PC-3 (cell line): ENCODE results near the gene LANCL2. TPM values are rescaled to one million over a fixed set of nuclear protein-coding genes. Genes with fewer than 3 reads are reported as not detected.

Experiments
- ATAC-seq: fragments of 200-7000 bp; cut with Tn5 transposase; 2 replicates; pipeline ENCODE4 v1.9.1; 2020; ENCODE audit warnings: mild to moderate bottlenecking, moderate library complexity
- BruUV-seq: library from RNA; stranded (reverse); fragments of 400-500 nt; replicated peaks from 2 replicates; lab custom pipeline; 2021; lab: Mats Ljungman, UMichigan
- CTCF ChIA-PET: fragments of 300-600 bp; sonication (Branson Sonifier 250); formaldehyde crosslinking; loops from one replicate; lab custom pipeline; 2022; ENCODE audit warnings: antibody characterized with exemption; lab: Charles Lee
- POLR2A ChIA-PET: fragments of 300-600 bp; sonication (Branson Sonifier 250); formaldehyde crosslinking; loops from one replicate; lab custom pipeline; 2022; ENCODE audit warnings: antibody characterized with exemption; ENCODE audit not compliant: unreplicated experiment; lab: Charles Lee
- DNase-seq: peaks from one replicate; pipeline ENCODE4 v3.0.0-alpha.2; 2015
- H2AFZ ChIP-seq: fragments of 300-600 bp; sonication (generic); 2 replicates; pipeline ENCODE4 v1.6.0; 2016; ENCODE audit warnings: antibody characterized with exemption, low read length
- H3F3A ChIP-seq: fragments of 300-600 bp; sonication (generic); one replicate; pipeline ENCODE4 v1.6.0; 2017; ENCODE audit warnings: antibody characterized with exemption, low read length, control low read depth, mild to moderate bottlenecking; ENCODE audit not compliant: unreplicated experiment
- H3K27ac ChIP-seq: fragments of 300-600 bp; sonication (generic); 2 replicates; pipeline ENCODE4 v1.5.1; 2016; ENCODE audit warnings: mild to moderate bottlenecking, low read length
- H3K27me3 ChIP-seq: fragments of 300-600 bp; sonication (generic); 2 replicates; pipeline ENCODE4 v1.6.1; 2016; ENCODE audit warnings: low read length, mixed read lengths
- H3K36me3 ChIP-seq: fragments of 300-600 bp; sonication (generic); 2 replicates; pipeline ENCODE4 v1.6.1; 2016; ENCODE audit warnings: low read depth, mixed run types, low read length, mixed read lengths
- H3K4me1 ChIP-seq: fragments of 300-600 bp; sonication (generic); 2 replicates; pipeline ENCODE4 v1.5.1; 2016; ENCODE audit warnings: low read length; ENCODE audit not compliant: insufficient read depth
- H3K4me2 ChIP-seq: fragments of 300-600 bp; sonication (generic); 2 replicates; pipeline ENCODE4 v1.6.0; 2016; ENCODE audit warnings: low read length
- H3K4me3 ChIP-seq: fragments of 300-600 bp; sonication (generic); 2 replicates; pipeline ENCODE4 v1.5.1; 2016; ENCODE audit warnings: mild to moderate bottlenecking, low read length, mixed read lengths
- H3K79me2 ChIP-seq: fragments of 300-600 bp; sonication (generic); 2 replicates; pipeline ENCODE4 v1.6.1; 2017; ENCODE audit warnings: low read length, mixed read lengths
- H3K9ac ChIP-seq: fragments of 300-600 bp; sonication (generic); 2 replicates; pipeline ENCODE4 v1.6.0; 2016; ENCODE audit warnings: mild to moderate bottlenecking, low read length
- H3K9me2 ChIP-seq: fragments of 300-600 bp; sonication (generic); replicated peaks from 2 replicates; pipeline ENCODE4 v1.6.1; 2016; ENCODE audit warnings: mixed run types, low read length, mixed read lengths
- H3K9me3 ChIP-seq: fragments of 300-600 bp; sonication (generic); 2 replicates; pipeline ENCODE4 v1.6.1; 2016; ENCODE audit warnings: low read length, mixed read lengths
- H4K20me1 ChIP-seq: fragments of 300-600 bp; sonication (generic); 2 replicates; pipeline ENCODE4 v1.6.1; 2016; ENCODE audit warnings: low read length, mixed read lengths
- CTCF ChIP-seq: fragments of 300-600 bp; sonication (generic); conservative IDR thresholded peaks from 2 replicates; pipeline ENCODE4 v1.5.1; 2017; ENCODE audit warnings: antibody characterized with exemption, low read depth, mild to moderate bottlenecking, low read length
- EZH2 ChIP-seq: fragments of 300-600 bp; sonication (generic); IDR thresholded peaks from one replicate; pipeline ENCODE4 v1.6.1; 2017; ENCODE audit warnings: antibody characterized with exemption, mild to moderate bottlenecking, low read length; ENCODE audit not compliant: unreplicated experiment
- EZH2phosphoT487 ChIP-seq: fragments of 300-600 bp; sonication (generic); IDR thresholded peaks from 2 replicates; pipeline ENCODE4 v1.6.1; 2018; ENCODE audit warnings: mild to moderate bottlenecking, antibody characterized with exemption, low read length, borderline replicate concordance
- intact Hi-C: fragments of 100-400 bp; cut with micrococcal nuclease; formaldehyde crosslinking; loops from 2 replicates; pipeline ENCODE4 v1.9.0; 2023
- total RNA-seq: library from RNA; depleted of rRNA; stranded (reverse); fragments of >200 nt; gene quantifications from 2 replicates; pipeline ENCODE4 v1.2.3, GENCODE V29; 2014

LANCL2 gene
- total RNA-seq, 1 experiment from 2014 or later, result 12.7 TPM

DNA sequence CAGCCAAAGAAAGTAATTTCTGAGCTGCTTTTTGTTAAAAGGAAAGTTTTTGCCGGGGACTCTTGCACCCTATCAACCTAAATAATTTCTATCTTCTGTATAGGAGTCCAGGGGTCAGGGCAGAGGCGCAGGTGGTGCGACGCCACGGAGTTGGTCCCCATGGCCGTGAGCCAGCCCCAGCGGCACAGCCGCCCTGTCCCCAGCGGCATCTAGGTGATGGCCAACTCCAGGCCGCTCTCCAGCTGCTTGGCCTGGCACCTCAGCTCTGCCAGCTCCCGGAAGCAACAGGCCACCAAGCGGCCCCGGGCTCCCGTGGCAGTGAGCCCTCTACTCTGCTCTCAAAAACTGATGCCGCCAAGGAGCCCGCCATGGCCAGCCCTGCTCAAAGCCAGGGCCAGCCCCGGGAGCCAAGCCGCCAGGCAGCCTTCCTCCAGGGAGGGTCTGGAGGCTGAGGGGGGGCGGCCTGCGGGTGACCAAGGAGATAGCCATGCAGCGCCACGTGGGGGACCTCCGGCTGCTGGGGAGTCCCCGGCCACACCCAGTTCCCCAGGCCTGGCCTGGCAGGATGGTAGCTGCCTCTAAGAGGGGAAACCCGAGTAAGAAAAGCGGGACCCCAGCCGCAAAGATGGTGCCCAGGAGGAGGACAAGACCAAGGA, 22.8 kb upstream of the LANCL2 start:
- BruUV-seq, result no TSS peak
- Histone ChIP-seq H3F3A (no peaks in the 10 kb centered on the region), H3K4me3 (no peak overlapping the region), H3K27ac (no peak overlapping the region), H4K20me1 (no peaks in the 10 kb centered on the region), H3K36me3 (no peaks in the 10 kb centered on the region), H3K9me3 (no peaks in the 10 kb centered on the region), H3K9ac (no peak overlapping the region), H3K9me2 (no peaks in the 10 kb centered on the region), H3K27me3 (no peaks in the 10 kb centered on the region), H3K79me2 (no peaks in the 10 kb centered on the region), H3K4me1 (no peaks in the 10 kb centered on the region), H2AFZ (no peak overlapping the region), H3K4me2 (no peak overlapping the region)
- CTCF ChIA-PET, result no interaction called here
- ATAC-seq (no peak), DNase-seq (no peak)
- TF ChIP-seq EZH2, result no peak
- no peak for TF ChIP-seq EZH2phosphoT487
- TF ChIP-seq CTCF, result no peak
- intact Hi-C loops, result no loop called here
- POLR2A ChIA-PET, result no interaction called here

DNA sequence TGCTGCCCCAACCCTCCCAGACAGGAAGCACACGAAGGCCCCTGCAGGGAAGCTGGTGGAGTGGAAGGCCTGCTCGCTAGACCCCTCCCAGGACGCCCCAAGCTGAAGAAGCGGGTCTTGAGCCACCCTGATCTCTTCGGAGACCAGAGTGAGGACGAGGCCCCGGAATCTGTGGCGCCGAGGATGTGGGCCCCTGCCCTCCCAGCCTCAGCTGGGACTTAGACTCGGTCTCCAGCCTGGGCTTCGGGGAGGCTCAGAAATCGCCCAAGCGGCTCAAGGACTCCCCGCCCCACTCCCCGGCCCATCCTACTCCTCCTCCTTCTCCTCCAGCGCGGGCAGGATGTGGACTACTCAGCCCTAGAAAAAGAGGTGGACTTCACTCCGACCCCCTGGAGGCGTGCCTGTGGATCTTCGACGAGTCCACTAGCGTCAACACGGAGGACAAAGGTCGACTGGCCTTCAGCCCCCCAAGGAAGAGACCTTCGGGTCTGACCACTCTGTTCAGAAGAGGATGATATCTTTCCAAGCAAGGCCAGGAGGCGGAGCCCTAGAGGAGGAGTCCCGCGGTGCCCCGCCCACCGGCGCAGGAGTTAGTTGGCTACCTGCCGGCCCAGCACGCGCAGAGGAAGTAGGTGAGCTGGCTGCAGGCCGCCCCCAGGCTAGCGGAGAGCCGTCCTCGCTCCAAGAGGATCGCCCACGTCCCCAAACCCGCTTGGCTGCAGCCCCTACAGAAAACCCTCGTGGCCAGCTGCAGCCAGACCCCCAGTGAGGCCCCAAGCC, 21.9 kb upstream of the LANCL2 start:
- H3K4me2 ChIP-seq, result no peak overlapping the region
- H3K27ac ChIP-seq, result no peak overlapping the region
- 0 out of 2 replicates have a peak, but pooled peaks cover 2% of the 10 kb centered on the region for H3K4me1 ChIP-seq
- DNase-seq (no peak), ATAC-seq (no peak)
- no peaks in the 10 kb centered on the region for H3K27me3 ChIP-seq
- no peak overlapping the region for H3K9ac ChIP-seq
- TF ChIP-seq EZH2phosphoT487 (no peak), EZH2 (no peak), CTCF (no peak)
- H3K9me2 ChIP-seq, result no peaks in the 10 kb centered on the region
- no TSS peak for BruUV-seq
- H4K20me1 ChIP-seq, result no peaks in the 10 kb centered on the region
- H3K36me3 ChIP-seq, result no peaks in the 10 kb centered on the region
- intact Hi-C loops, result no loop called here
- H3K4me3 ChIP-seq, result no peak overlapping the region
- ChIA-PET CTCF (no interaction called here), POLR2A (no interaction called here)
- no peaks in the 10 kb centered on the region for H3F3A ChIP-seq
- H3K79me2 ChIP-seq, result no peaks in the 10 kb centered on the region
- no peak overlapping the region for H2AFZ ChIP-seq
- H3K9me3 ChIP-seq, result no peaks in the 10 kb centered on the region
